Germinal center (tissue), 1 donor: Measurements from ENCODE around the gene TMEM236.

Experiments used
- DNase-seq: peaks from one replicate; pipeline ENCODE4 v3.0.0; 2012; ENCODE audit warnings: mixed read lengths, low spot score

The TMEM236 gene

GRCh38 chr10:17740668-17741067 lies 11.3 kb upstream of the TMEM236 start:
- DNase-seq = no peak

- peak; percentile 61 for DNase-seq
Observed at GRCh38 chr10:17742918-17743317, 9.1 kb upstream of the TMEM236 start.

GRCh38 chr10:17743437-17743836 lies 8.6 kb upstream of the TMEM236 start:
- no peak for DNase-seq

- DNase-seq = no peak
Observed at GRCh38 chr10:17744341-17744861, 7.6 kb upstream of the TMEM236 start.

GRCh38 chr10:17747883-17748550 lies 4.0 kb upstream of the TMEM236 start:
- DNase-seq = no peak

GRCh38 chr10:17749890-17750289 lies 2.1 kb upstream of the TMEM236 start:
- DNase-seq = no peak

GRCh38 chr10:17756557-17757217 lies 4.7 kb downstream of the TMEM236 start:
- no peak for DNase-seq

GRCh38 chr10:17758200-17758599 lies 6.2 kb downstream of the TMEM236 start:
- DNase-seq = no peak

GRCh38 chr10:17758896-17759295 lies 6.9 kb downstream of the TMEM236 start:
- DNase-seq = no peak

GRCh38 chr10:17764142-17764541 lies 12.1 kb downstream of the TMEM236 start:
- DNase-seq = no peak

GRCh38 chr10:17765602-17766001 lies 13.6 kb downstream of the TMEM236 start:
- no peak for DNase-seq

- no peak for DNase-seq
Observed at GRCh38 chr10:17766731-17767130, 14.7 kb downstream of the TMEM236 start.

GRCh38 chr10:17768496-17768895 lies 16.5 kb downstream of the TMEM236 start:
- DNase-seq = no peak

GRCh38 chr10:17768957-17769356 lies 17.0 kb downstream of the TMEM236 start:
- DNase-seq = no peak

- no peak for DNase-seq
Observed at GRCh38 chr10:17771017-17771416, 19.0 kb downstream of the TMEM236 start.

- DNase-seq = no peak
Observed at GRCh38 chr10:17779784-17780183, 27.8 kb downstream of the TMEM236 start.

GRCh38 chr10:17780727-17781126 lies 28.7 kb downstream of the TMEM236 start:
- no peak for DNase-seq

GRCh38 chr10:17781856-17782255 lies 29.9 kb downstream of the TMEM236 start:
- DNase-seq = no peak

GRCh38 chr10:17782921-17783665 lies 31.1 kb downstream of the TMEM236 start:
- DNase-seq = no peak

- DNase-seq = no peak
Observed at GRCh38 chr10:17783751-17784150, 31.8 kb downstream of the TMEM236 start.

- no peak for DNase-seq
Observed at GRCh38 chr10:17784688-17785087, 32.7 kb downstream of the TMEM236 start.

- DNase-seq = no peak
Observed at GRCh38 chr10:17785276-17785930, 33.4 kb downstream of the TMEM236 start.
